Activated CD8-positive, alpha-beta memory T cell treated with anti-CD3 and anti-CD28 coated beads for 36 hours (primary cell): ENCODE data around the gene NAA15. TPM values are rescaled to one million over a fixed set of nuclear protein-coding genes. Genes with fewer than 3 reads are reported as not detected.
"Not testable (repeated sequence)": the region's sequence is repeated elsewhere in the genome, so short reads cannot be mapped to it uniquely, and the experiment has no call there.

ENCODE experiments used
- CTCF ChIA-PET: fragments of 350-600 bp; sonication (Branson Sonifier 250); formaldehyde crosslinking; loops from one replicate; lab custom pipeline; 2021; ENCODE audit warnings: antibody characterized with exemption; lab: Charles Lee
- POLR2A ChIA-PET: fragments of 350-600 bp; sonication (Branson Sonifier 250); formaldehyde crosslinking; loops from one replicate; lab custom pipeline; 2021; ENCODE audit warnings: antibody characterized with exemption; lab: Charles Lee
- total RNA-seq, 2 experiments: library from RNA; stranded (reverse); gene quantifications; one replicate each; pipeline ENCODE4 v1.2.3, GENCODE V29; 2021

Gene NAA15
- total RNA-seq: 100 to 1,000 TPM; 117 to 128 TPM

GRCh38 chr4:139301113-139301820, at the start of gene NAA15:
TSS of gene NAA15 (plus strand) at chr4:139301505. CDS start at chr4:139301778, 273 bp downstream.
- ChIA-PET CTCF (interaction anchor here (0.6 to 2.2 kb wide), 10 partner anchors 10 to 285 kb away, joined by 3 to 6 read pairs (median 4); partner anchors contain the start of genes NOCT and SETD7), POLR2A (interaction anchor here (0.5 to 3.7 kb wide), 7 partner anchors 30 to 218 kb away, joined by 4 to 22 read pairs (median 9); partner anchors contain the start of gene ELF2)

- POLR2A ChIA-PET: no interaction called here
- CTCF ChIA-PET: no interaction called here
Measured at GRCh38 chr4:139253046-139253445, 48.3 kb upstream of the NAA15 start.

GRCh38 chr4:139253713-139254112, 47.6 kb upstream of the NAA15 start:
- POLR2A ChIA-PET: interaction anchor here (0.6 kb wide), 1 partner anchor 238 kb away, joined by 7 read pairs; no protein-coding TSS in a partner anchor
- CTCF ChIA-PET: no interaction called here

GRCh38 chr4:139255581-139255980, 45.7 kb upstream of the NAA15 start:
- CTCF ChIA-PET, POLR2A ChIA-PET: not testable (repeated sequence)

GRCh38 chr4:139256349-139256748, 45.0 kb upstream of the NAA15 start:
- POLR2A ChIA-PET: no interaction called here
- CTCF ChIA-PET: no interaction called here

- ChIA-PET CTCF (no interaction called here), POLR2A (interaction anchor here (1.0 to 2.1 kb wide), 4 partner anchors 27 to 35 kb away, joined by 3 to 16 read pairs (median 6); partner anchors contain the start of gene NAA15)
Measured at GRCh38 chr4:139265654-139266053, 35.7 kb upstream of the NAA15 start.

- CTCF ChIA-PET: interaction anchor here (0.9 kb wide), 1 partner anchor 35 kb away, joined by 4 read pairs; the partner anchor contains the start of gene NAA15
- POLR2A ChIA-PET: interaction anchor here (0.6 to 2.1 kb wide), 6 partner anchors 14 to 66 kb away, joined by 3 to 16 read pairs (median 4); partner anchors contain the start of genes MGARP and NAA15
Measured at GRCh38 chr4:139266208-139266582, 35.1 kb upstream of the NAA15 start.

GRCh38 chr4:139266583-139267257, 34.6 kb upstream of the NAA15 start:
- POLR2A ChIA-PET: interaction anchor here (0.6 to 2.1 kb wide), 7 partner anchors 14 to 187 kb away, joined by 3 to 16 read pairs (median 4); partner anchors contain the start of genes MGARP and NAA15
- CTCF ChIA-PET: interaction anchor here (0.9 kb wide), 1 partner anchor 35 kb away, joined by 4 read pairs; the partner anchor contains the start of gene NAA15

- CTCF ChIA-PET: interaction anchor here (0.6 kb wide), 1 partner anchor 290 kb away, joined by 3 read pairs; no protein-coding TSS in a partner anchor
- POLR2A ChIA-PET: interaction anchor here (0.7 to 2.1 kb wide), 2 partner anchors 33 to 188 kb away, joined by 3 to 16 read pairs; partner anchors contain the start of gene NAA15
Measured at GRCh38 chr4:139267301-139267700, 34.0 kb upstream of the NAA15 start.

GRCh38 chr4:139273835-139274234, 27.5 kb upstream of the NAA15 start:
- CTCF ChIA-PET: interaction anchor here (0.8 kb wide), 1 partner anchor 11 kb away, joined by 4 read pairs; no protein-coding TSS in a partner anchor
- POLR2A ChIA-PET: no interaction called here

GRCh38 chr4:139274790-139275189, 26.5 kb upstream of the NAA15 start:
- ChIA-PET CTCF (no interaction called here), POLR2A (no interaction called here)

- ChIA-PET POLR2A (no interaction called here), CTCF (no interaction called here)
Measured at GRCh38 chr4:139275281-139275735, 26.0 kb upstream of the NAA15 start.

- CTCF ChIA-PET: no interaction called here
- POLR2A ChIA-PET: no interaction called here
Measured at GRCh38 chr4:139278485-139278884, 22.8 kb upstream of the NAA15 start.

GRCh38 chr4:139278912-139279759, 22.2 kb upstream of the NAA15 start:
- ChIA-PET POLR2A (no interaction called here), CTCF (no interaction called here)

GRCh38 chr4:139279760-139280620, 21.3 kb upstream of the NAA15 start, which contains the start of gene MGARP:
TSS of gene MGARP (minus strand) at chr4:139280225. CDS start at chr4:139280158, 67 bp downstream.
- POLR2A ChIA-PET: interaction anchor here (1.1 kb wide), 1 partner anchor 14 kb away, joined by 4 read pairs; no protein-coding TSS in a partner anchor
- CTCF ChIA-PET: interaction anchor here (1.1 kb wide), 1 partner anchor 21 kb away, joined by 5 read pairs; no protein-coding TSS in a partner anchor

GRCh38 chr4:139282065-139282720, 19.1 kb upstream of the NAA15 start:
- ChIA-PET POLR2A (no interaction called here), CTCF (interaction anchor here (0.5 to 1.6 kb wide), 2 partner anchors 13 to 106 kb away, joined by 3 to 5 read pairs; no protein-coding TSS in a partner anchor)

- ChIA-PET CTCF (no interaction called here), POLR2A (interaction anchor here (0.6 kb wide), 1 partner anchor 10 kb away, joined by 3 read pairs; no protein-coding TSS in a partner anchor)
Measured at GRCh38 chr4:139282721-139283075, 18.6 kb upstream of the NAA15 start.
